Activated naive CD4-positive, alpha-beta T cell treated with anti-CD3 and anti-CD28 coated beads for 36 hours (primary cell): ENCODE data around the gene NUP62. TPM values are rescaled to one million over a fixed set of nuclear protein-coding genes. Genes with fewer than 3 reads are reported as not detected.
A peak's percentile ranks its signal among the peaks of the same experiment; 100 is the strongest.

Experiments
- CTCF ChIA-PET: fragments of 350-600 bp; sonication (Branson Sonifier 250); formaldehyde crosslinking; loops from one replicate; lab custom pipeline; 2021; ENCODE audit warnings: antibody characterized with exemption; lab: Charles Lee
- DNase-seq: peaks from one replicate; pipeline ENCODE4 v3.0.0-alpha.2; 2020
- H3K27ac Mint-ChIP-seq: one replicate; pipeline ENCODE4 v1.8.0; 2021; ENCODE audit warnings: mild to moderate bottlenecking, mixed read lengths
- H3K27me3 Mint-ChIP-seq: one replicate; pipeline ENCODE4 v1.8.0; 2021; ENCODE audit warnings: low read depth, mixed read lengths
- H3K36me3 Mint-ChIP-seq: one replicate; pipeline ENCODE4 v1.8.0; 2021; ENCODE audit warnings: low read depth, mixed read lengths
- H3K4me1 Mint-ChIP-seq: one replicate; pipeline ENCODE4 v1.8.0; 2021; ENCODE audit warnings: low read depth, mixed read lengths
- H3K4me3 Mint-ChIP-seq: one replicate; pipeline ENCODE4 v1.8.0; 2021; ENCODE audit warnings: mild to moderate bottlenecking, moderate library complexity, mixed read lengths
- H3K9me3 Mint-ChIP-seq: one replicate; pipeline ENCODE4 v1.8.0; 2021; ENCODE audit warnings: mixed read lengths
- intact Hi-C: fragments of 100-400 bp; cut with micrococcal nuclease; formaldehyde crosslinking; loops from one replicate; pipeline ENCODE4 v1.15.1; 2023
- total RNA-seq, 2 experiments: library from RNA; stranded (reverse); gene quantifications; one replicate each; pipeline ENCODE4 v1.2.3, GENCODE V29; 2021

NUP62 gene
- total RNA-seq, 2 experiments from 2014 or later, result 89.2 to 92.5 TPM

DNA sequence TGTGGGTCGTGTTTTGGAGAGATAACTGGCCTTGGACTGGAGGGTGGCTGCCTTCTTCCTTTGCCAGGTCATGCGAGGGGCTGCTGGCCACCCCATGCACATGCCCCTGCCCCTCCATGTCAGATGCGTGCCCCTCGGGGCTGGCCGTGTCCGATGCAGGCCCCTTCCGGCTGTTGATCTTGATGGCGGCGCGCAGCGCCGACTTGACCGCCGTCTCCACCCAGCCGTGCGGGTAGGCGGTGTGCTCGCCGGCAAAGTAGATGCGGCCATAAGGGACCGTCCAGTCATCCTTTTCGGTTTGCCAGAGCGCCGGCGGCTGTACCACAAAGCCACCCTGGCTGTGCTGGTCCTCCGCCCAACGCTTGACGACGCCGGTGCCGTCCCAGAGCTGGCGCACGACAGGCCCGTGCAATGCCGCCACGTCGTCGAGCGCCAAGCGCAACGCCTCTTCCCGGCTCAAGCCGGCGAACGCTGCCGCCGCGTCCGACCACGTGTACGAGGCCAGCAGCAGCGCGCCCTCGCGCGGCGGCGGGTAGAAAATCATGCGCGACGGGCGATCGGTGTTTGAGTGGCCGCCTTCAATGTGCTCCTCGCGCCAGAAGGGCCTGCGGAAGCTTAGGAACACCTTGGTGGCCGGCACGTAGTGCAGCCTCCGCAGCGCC, 39.5 kb downstream of the NUP62 start:
- Mint-ChIP-seq H3K9me3 (no peaks in the 10 kb centered on the region), H3K27ac (no peak overlapping the region), H3K4me1 (peaks cover 8% of the 10 kb centered on the region), H3K36me3 (peaks cover 7% of the 10 kb centered on the region), H3K27me3 (no peaks in the 10 kb centered on the region), H3K4me3 (peak overlapping the region; percentile 63)
- CTCF ChIA-PET, result interaction anchor here (0.5 to 1.9 kb wide), 8 partner anchors 8 to 234 kb away, joined by 3 to 7 read pairs (median 3); no protein-coding TSS in a partner anchor
- intact Hi-C loops, result no loop called here
- peak; percentile 82 for DNase-seq

DNA sequence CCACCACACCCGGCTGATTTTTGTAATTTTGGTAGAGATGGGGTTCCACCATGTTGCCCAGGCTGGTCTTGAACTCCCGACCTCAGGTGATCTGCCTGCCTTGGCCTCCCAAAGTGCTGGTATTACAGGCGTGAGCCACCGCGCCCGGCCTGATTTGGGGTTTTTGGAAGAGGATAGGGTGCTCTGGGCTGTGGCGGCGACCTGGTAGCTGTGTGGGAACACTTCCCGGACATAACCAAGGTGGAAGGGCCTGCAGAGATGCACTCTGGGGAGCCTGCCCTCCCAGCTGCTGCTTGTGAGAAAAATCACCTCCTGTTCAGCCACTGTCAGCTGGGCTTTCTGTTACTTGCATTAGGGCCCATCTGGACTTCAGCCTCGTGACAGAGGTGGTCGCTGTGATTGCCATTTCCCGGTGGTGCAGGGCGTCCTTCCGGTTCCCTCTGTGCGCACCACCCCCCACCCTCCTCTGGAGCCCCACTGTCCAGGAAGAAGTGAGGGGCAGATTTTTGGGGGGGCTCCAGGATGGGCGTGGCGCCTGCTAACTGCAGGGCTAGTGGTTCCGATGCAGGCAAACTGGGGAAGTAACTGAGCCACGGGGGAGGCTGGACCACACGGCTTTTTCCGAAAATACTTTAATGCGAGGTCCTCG, 40.1 kb downstream of the NUP62 start:
- no peaks in the 10 kb centered on the region for H3K9me3 Mint-ChIP-seq
- CTCF ChIA-PET, result interaction anchor here (0.6 to 1.6 kb wide), 2 partner anchors 23 to 235 kb away, joined by 3 to 6 read pairs; no protein-coding TSS in a partner anchor
- peaks cover 8% of the 10 kb centered on the region for H3K4me1 Mint-ChIP-seq
- no peak overlapping the region for H3K4me3 Mint-ChIP-seq
- DNase-seq, result no peak
- peaks cover 13% of the 10 kb centered on the region for H3K36me3 Mint-ChIP-seq
- H3K27me3 Mint-ChIP-seq, result no peaks in the 10 kb centered on the region
- intact Hi-C loops, result no loop called here
- H3K27ac Mint-ChIP-seq, result no peak overlapping the region

DNA sequence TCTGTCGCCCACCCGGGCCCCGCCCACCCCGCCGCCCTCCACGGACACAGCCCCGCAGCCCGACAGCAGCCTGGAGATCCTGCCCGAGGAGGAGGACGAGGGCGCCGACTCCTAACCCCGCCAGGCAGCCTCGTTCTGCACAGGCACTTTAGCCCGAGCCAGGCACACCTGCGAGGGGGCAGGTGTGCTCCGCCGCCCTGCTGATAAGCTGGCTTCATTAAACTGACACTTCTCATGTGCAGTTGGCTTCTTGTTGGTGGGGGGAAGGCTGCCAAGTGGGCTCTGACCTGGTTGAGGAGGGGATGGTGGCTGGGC, 40.8 kb downstream of the NUP62 start:
- Mint-ChIP-seq H3K4me3 (no peak overlapping the region), H3K36me3 (peaks cover 15% of the 10 kb centered on the region), H3K4me1 (peaks cover 8% of the 10 kb centered on the region), H3K9me3 (no peaks in the 10 kb centered on the region), H3K27ac (no peak overlapping the region), H3K27me3 (no peaks in the 10 kb centered on the region)
- intact Hi-C loops, result no loop called here
- no peak for DNase-seq
- CTCF ChIA-PET, result no interaction called here

DNA sequence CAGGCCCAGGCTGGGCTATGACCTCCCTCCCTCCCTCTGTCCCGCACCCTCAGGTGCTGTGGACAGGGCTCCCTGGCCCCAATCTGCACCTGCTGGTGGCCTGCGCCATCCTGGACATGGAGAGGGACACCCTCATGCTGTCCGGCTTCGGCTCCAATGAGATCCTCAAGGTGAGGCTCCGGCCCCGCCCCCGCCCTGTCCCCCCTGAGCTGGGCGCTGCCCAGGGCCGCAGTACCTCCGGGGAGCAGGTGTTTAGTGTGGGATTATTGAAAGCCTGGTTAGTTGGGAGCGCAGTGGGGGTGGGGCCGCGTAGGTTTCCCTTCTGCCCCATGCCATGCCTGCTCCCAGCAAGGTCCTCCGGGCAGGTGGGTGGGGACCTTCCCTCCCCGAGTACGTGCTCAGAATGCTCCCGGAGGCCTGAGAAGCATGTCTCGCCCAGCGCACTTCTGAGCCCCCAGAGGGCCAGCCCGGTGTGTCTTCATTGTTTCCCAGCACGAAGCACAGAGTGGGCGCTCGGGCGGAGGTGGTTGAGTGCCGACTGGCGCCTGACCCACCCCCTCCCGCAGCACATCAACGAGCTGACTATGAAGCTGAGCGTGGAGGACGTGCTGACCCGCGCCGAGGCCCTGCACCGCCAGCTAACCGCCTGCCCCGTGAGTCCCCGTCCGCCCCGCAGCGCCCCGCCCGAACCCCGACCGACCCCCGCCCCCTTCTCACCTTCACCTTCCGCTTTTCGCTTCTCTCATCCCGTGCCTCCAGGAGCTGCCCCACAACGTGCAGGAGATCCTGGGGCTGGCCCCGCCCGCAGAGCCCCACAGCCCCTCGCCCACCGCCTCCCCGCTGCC, 41.4 kb downstream of the NUP62 start:
- Mint-ChIP-seq H3K9me3 (no peaks in the 10 kb centered on the region), H3K36me3 (peaks cover 20% of the 10 kb centered on the region), H3K27ac (no peak overlapping the region), H3K4me1 (peaks cover 8% of the 10 kb centered on the region), H3K27me3 (no peaks in the 10 kb centered on the region), H3K4me3 (no peak overlapping the region)
- intact Hi-C loops, result no loop called here
- CTCF ChIA-PET, result no interaction called here
- DNase-seq, result no peak

DNA sequence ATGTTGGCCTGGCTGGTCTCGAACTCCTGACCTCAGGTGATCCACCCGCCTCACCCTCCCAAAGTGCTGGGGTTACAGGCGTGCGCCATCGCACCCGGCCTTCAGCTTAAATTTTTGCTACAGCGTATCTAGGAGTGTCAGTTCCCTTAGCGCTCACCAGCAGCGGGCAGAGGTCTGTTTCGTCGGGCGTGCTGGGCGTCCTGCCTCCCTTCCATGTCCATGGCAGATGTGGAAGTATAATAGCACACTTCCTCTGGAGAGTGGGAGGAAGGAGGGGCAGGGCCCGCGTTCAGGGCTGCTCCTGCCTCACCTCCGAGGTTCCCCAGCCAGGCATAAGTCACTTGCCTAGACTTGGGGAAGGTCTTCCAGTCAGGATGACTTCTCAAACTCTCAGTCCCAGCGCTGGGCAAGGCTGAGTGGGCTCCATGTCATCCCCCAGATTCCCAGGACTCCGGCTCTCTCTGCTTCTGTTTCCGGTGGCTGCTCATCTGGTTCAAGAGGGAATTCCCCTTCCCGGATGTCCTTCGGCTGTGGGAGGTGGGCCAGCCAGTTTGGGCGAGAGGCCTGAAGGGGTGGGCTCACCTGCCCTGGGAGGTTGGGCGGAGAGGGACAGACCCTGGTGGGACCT, 42.2 kb downstream of the NUP62 start:
- Mint-ChIP-seq H3K27ac (no peak overlapping the region), H3K36me3 (peaks cover 22% of the 10 kb centered on the region), H3K27me3 (no peaks in the 10 kb centered on the region), H3K4me1 (peaks cover 8% of the 10 kb centered on the region), H3K4me3 (no peak overlapping the region), H3K9me3 (no peaks in the 10 kb centered on the region)
- CTCF ChIA-PET, result no interaction called here
- no peak for DNase-seq
- intact Hi-C loops, result no loop called here

DNA sequence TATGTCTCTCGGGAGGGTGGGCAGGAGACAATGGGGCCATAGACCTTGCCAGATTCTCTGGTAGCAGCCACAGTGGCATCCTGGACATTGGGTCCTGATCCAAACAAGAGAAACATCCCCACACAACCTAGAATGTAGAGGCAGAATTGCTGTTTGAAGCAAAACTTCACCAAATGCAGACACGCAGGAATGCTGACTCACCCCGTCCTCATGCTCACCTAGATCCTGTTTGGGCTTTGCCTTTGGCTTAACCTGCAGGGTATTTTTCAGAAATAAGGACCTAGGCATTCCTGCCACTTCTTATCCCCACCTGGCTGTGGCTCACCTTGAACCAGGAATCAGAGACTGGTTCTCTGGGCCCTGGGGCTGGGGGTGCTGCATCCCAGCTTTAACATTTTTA, 44.5 kb downstream of the NUP62 start:
- Mint-ChIP-seq H3K36me3 (peaks cover 28% of the 10 kb centered on the region), H3K27me3 (no peaks in the 10 kb centered on the region), H3K4me1 (peaks cover 7% of the 10 kb centered on the region), H3K27ac (peak overlapping the region; percentile 46), H3K4me3 (no peak overlapping the region), H3K9me3 (no peaks in the 10 kb centered on the region)
- intact Hi-C loops, result no loop called here
- CTCF ChIA-PET, result no interaction called here
- no peak for DNase-seq

DNA sequence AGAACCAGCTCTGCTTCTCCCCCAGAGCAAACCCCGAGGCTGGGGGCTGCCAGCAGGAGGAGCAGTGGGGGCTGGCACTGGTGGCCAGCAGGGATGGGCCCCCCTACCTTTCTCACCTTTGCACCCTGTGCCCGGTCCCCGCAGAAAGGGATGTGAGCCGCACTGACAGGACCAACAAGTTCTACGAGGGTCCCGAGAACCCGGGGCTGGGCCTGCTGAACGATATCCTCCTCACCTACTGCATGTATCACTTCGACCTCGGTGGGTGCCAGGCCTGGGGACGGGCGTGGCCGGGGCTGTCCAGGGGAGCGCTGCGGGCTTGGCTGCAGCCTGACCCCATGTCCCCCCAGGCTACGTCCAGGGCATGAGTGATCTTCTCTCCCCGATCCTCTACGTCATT, 45.2 kb downstream of the NUP62 start:
- H3K4me3 Mint-ChIP-seq, result no peak overlapping the region
- H3K4me1 Mint-ChIP-seq, result peaks cover 7% of the 10 kb centered on the region
- no peaks in the 10 kb centered on the region for H3K27me3 Mint-ChIP-seq
- H3K9me3 Mint-ChIP-seq, result no peaks in the 10 kb centered on the region
- no peak for DNase-seq
- CTCF ChIA-PET, result interaction anchor here (0.6 kb wide), 1 partner anchor 135 kb away, joined by 4 read pairs; no protein-coding TSS in a partner anchor
- H3K27ac Mint-ChIP-seq, result no peak overlapping the region
- intact Hi-C loops, result no loop called here
- peaks cover 26% of the 10 kb centered on the region for H3K36me3 Mint-ChIP-seq

DNA sequence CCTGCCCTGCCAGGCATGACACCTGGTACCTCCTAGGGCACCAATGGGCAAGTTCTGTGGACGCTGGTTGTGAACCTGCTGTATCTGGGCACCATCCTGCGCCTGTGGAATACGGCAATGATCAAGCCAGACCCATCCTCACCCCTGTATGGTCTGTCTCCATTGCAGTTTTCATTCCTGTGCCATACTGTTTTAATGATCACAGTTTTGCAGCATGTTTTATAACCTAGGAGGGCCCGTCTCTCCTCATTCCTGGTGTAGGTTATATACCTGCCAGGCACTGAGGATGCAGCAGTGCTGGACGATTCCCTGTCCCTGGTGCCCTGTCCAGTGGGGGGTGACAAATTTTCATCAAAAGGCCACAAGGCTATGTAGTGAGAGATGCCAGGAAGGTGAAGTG, 46.2 kb downstream of the NUP62 start:
- Mint-ChIP-seq H3K4me3 (no peak overlapping the region), H3K27ac (no peak overlapping the region), H3K27me3 (no peaks in the 10 kb centered on the region), H3K9me3 (no peaks in the 10 kb centered on the region), H3K36me3 (peaks cover 31% of the 10 kb centered on the region), H3K4me1 (peaks cover 16% of the 10 kb centered on the region)
- CTCF ChIA-PET, result no interaction called here
- intact Hi-C loops, result no loop called here
- DNase-seq, result no peak

DNA sequence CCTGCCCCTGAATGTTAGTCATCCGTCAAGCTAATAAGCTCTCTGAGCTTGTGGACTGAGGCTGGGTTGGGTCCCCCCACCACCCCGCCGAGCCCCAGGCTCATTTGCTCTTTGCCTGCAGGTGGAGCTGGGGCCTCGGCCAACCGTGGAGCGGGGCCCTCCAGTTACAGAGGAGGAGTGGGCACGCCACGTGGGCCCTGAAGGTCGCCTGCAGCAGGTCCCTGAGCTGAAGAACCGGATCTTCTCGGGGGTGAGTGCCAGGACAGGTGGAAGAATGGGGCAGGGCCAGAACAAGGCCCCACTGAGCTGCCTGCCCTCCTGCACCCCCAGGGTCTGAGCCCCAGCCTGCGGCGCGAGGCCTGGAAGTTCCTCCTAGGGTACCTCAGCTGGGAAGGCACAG, 46.7 kb downstream of the NUP62 start:
- H3K9me3 Mint-ChIP-seq, result no peaks in the 10 kb centered on the region
- peaks cover 33% of the 10 kb centered on the region for H3K36me3 Mint-ChIP-seq
- no peak overlapping the region for H3K4me3 Mint-ChIP-seq
- CTCF ChIA-PET, result no interaction called here
- H3K27ac Mint-ChIP-seq, result no peak overlapping the region
- no peak for DNase-seq
- intact Hi-C loops, result no loop called here
- H3K27me3 Mint-ChIP-seq, result no peaks in the 10 kb centered on the region
- peaks cover 18% of the 10 kb centered on the region for H3K4me1 Mint-ChIP-seq

DNA sequence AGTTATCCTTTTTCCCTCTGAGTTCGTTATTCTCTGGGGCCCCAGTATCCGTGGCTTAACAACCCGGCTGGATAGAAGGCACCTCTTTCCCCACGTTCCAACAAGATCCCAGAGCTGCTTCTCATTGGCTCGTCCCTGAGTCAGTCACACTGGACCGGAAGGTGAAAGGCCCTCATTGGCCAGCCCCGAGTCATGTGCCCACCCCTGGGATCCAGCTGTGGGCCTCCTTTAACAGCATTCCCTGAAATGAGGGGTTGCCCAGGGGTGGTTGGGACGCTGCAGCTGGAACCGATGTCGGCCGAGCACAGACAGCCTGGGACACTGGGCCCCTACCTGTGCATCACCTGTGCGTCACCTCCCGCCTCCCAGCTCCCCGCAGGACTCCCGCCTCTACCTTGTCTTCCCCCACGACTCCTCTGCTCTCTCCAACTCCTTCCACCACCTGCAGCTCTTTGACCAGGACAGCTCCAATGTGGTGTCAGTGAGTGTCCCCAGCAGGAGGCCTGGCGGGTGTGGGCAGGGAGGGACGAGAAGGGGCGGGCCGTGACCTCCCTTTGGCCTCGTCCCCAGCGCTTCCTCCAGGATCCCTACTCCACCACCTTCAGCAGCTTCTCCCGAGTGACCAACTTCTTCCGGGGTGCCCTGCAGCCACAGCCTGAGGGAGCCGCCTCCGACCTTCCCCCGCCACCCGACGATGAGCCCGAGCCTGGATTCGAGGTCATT, 47.5 kb downstream of the NUP62 start:
- no peak for DNase-seq
- Mint-ChIP-seq H3K9me3 (no peaks in the 10 kb centered on the region), H3K27me3 (no peaks in the 10 kb centered on the region), H3K4me3 (no peak overlapping the region), H3K36me3 (peaks cover 33% of the 10 kb centered on the region), H3K27ac (no peak overlapping the region), H3K4me1 (peaks cover 18% of the 10 kb centered on the region)
- CTCF ChIA-PET, result interaction anchor here (0.7 kb wide), 2 partner anchors 8 to 38 kb away, joined by 3 read pairs; no protein-coding TSS in a partner anchor
- intact Hi-C loops, result no loop called here

DNA sequence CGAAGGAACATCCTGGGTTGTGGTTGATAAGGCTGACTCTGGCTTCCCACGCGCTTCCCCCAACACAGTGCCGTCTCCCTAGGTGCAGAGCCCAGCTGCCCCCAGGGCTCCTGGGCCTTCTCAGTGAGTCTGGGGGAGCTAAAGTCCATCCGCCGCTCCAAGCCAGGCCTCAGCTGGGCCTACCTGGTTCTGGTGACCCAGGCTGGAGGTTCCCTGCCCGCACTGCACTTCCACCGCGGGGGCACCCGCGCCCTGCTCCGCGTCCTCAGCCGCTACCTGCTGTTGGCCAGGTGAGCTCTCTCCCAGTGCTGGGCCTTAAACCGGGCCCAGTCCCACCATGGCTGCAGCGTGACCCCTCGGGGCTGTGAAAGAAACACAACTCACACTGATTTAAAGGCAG, 48.1 kb downstream of the NUP62 start:
- Mint-ChIP-seq H3K4me1 (peaks cover 17% of the 10 kb centered on the region), H3K36me3 (peaks cover 31% of the 10 kb centered on the region), H3K27me3 (no peaks in the 10 kb centered on the region), H3K4me3 (no peak overlapping the region), H3K9me3 (no peaks in the 10 kb centered on the region), H3K27ac (no peak overlapping the region)
- DNase-seq, result no peak
- CTCF ChIA-PET, result interaction anchor here (2.7 kb wide), 1 partner anchor 9 kb away, joined by 7 read pairs; no protein-coding TSS in a partner anchor
- intact Hi-C loops, result no loop called here
